ENCODE data around the gene PCP4.

Gene PCP4

GRCh38 chr21:39956586-39956985 is 89.3 kb downstream of the PCP4 start:
- Histone ChIP-seq H3K4me3 (ENCODE audit: low read depth in 1 of 2, low read length in 2 of 2) (no peak overlapping the region), H3K36me3 (ENCODE audit: insufficient read depth, low read length) (no peaks in the 10 kb centered on the region), H3K9me3 (ENCODE audit: low read length) (no peaks in the 10 kb centered on the region), H3K27ac (ENCODE audit: low read depth, low read length) (no peak overlapping the region), H3K4me1 (ENCODE audit: insufficient read depth, low read length) (peaks cover 8% of the 10 kb centered on the region), H3K27me3 (ENCODE audit: control insufficient read depth in 1 of 2, insufficient read depth in 2 of 2, low read length in 2 of 2) (no peaks in the 10 kb centered on the region), H3K9ac (ENCODE audit: low read length) (no peak overlapping the region)

GRCh38 chr21:39958731-39959130 is 91.5 kb downstream of the PCP4 start:
- no peaks in the 10 kb centered on the region for H3K27me3 ChIP-seq (ENCODE audit: control insufficient read depth in 1 of 2, insufficient read depth in 2 of 2, low read length in 2 of 2)
- H3K4me3 ChIP-seq (ENCODE audit: low read depth in 1 of 2, low read length in 2 of 2): no peak overlapping the region
- H3K9me3 ChIP-seq (ENCODE audit: low read length): no peaks in the 10 kb centered on the region
- peaks cover 8% of the 10 kb centered on the region for H3K4me1 ChIP-seq (ENCODE audit: insufficient read depth, low read length)
- H3K9ac ChIP-seq (ENCODE audit: low read length): no peak overlapping the region
- H3K27ac ChIP-seq (ENCODE audit: low read depth, low read length): no peak overlapping the region
- H3K36me3 ChIP-seq (ENCODE audit: insufficient read depth, low read length): no peaks in the 10 kb centered on the region

GRCh38 chr21:39961251-39961650 is 94.0 kb downstream of the PCP4 start:
- H3K36me3 ChIP-seq (ENCODE audit: insufficient read depth, low read length): no peaks in the 10 kb centered on the region
- H3K27ac ChIP-seq (ENCODE audit: low read depth, low read length): no peak overlapping the region
- H3K9me3 ChIP-seq (ENCODE audit: low read length): no peaks in the 10 kb centered on the region
- peaks cover 8% of the 10 kb centered on the region for H3K4me1 ChIP-seq (ENCODE audit: insufficient read depth, low read length)
- no peak overlapping the region for H3K9ac ChIP-seq (ENCODE audit: low read length)
- H3K4me3 ChIP-seq (ENCODE audit: low read depth in 1 of 2, low read length in 2 of 2): no peak overlapping the region
- H3K27me3 ChIP-seq (ENCODE audit: control insufficient read depth in 1 of 2, insufficient read depth in 2 of 2, low read length in 2 of 2): no peaks in the 10 kb centered on the region

- H3K4me3 ChIP-seq (ENCODE audit: low read depth in 1 of 2, low read length in 2 of 2): no peak overlapping the region
- no peak overlapping the region for H3K9ac ChIP-seq (ENCODE audit: low read length)
- no peaks in the 10 kb centered on the region for H3K9me3 ChIP-seq (ENCODE audit: low read length)
- no peaks in the 10 kb centered on the region for H3K36me3 ChIP-seq (ENCODE audit: insufficient read depth, low read length)
- no peak overlapping the region for H3K27ac ChIP-seq (ENCODE audit: low read depth, low read length)
- H3K27me3 ChIP-seq (ENCODE audit: control insufficient read depth in 1 of 2, insufficient read depth in 2 of 2, low read length in 2 of 2): no peaks in the 10 kb centered on the region
- H3K4me1 ChIP-seq (ENCODE audit: insufficient read depth, low read length): no peaks in the 10 kb centered on the region
Measured at GRCh38 chr21:39965026-39965425, 97.8 kb downstream of the PCP4 start.

- Histone ChIP-seq H3K27me3 (ENCODE audit: control insufficient read depth in 1 of 2, insufficient read depth in 2 of 2, low read length in 2 of 2) (no peaks in the 10 kb centered on the region), H3K4me3 (ENCODE audit: low read depth in 1 of 2, low read length in 2 of 2) (no peak overlapping the region), H3K9ac (ENCODE audit: low read length) (no peak overlapping the region), H3K4me1 (ENCODE audit: insufficient read depth, low read length) (no peaks in the 10 kb centered on the region), H3K9me3 (ENCODE audit: low read length) (no peaks in the 10 kb centered on the region), H3K36me3 (ENCODE audit: insufficient read depth, low read length) (no peaks in the 10 kb centered on the region), H3K27ac (ENCODE audit: low read depth, low read length) (no peak overlapping the region)
Measured at GRCh38 chr21:39966786-39967185, 99.5 kb downstream of the PCP4 start.

GRCh38 chr21:39968010-39968409 is 100.8 kb downstream of the PCP4 start:
- peaks cover 5% of the 10 kb centered on the region for H3K4me1 ChIP-seq (ENCODE audit: insufficient read depth, low read length)
- H3K27me3 ChIP-seq (ENCODE audit: control insufficient read depth in 1 of 2, insufficient read depth in 2 of 2, low read length in 2 of 2): no peaks in the 10 kb centered on the region
- no peak overlapping the region for H3K9ac ChIP-seq (ENCODE audit: low read length)
- H3K4me3 ChIP-seq (ENCODE audit: low read depth in 1 of 2, low read length in 2 of 2): no peak overlapping the region
- no peaks in the 10 kb centered on the region for H3K36me3 ChIP-seq (ENCODE audit: insufficient read depth, low read length)
- H3K9me3 ChIP-seq (ENCODE audit: low read length): no peaks in the 10 kb centered on the region
- H3K27ac ChIP-seq (ENCODE audit: low read depth, low read length): no peak overlapping the region

GRCh38 chr21:39969691-39970364 is 102.6 kb downstream of the PCP4 start:
- Histone ChIP-seq H3K9me3 (ENCODE audit: low read length) (no peaks in the 10 kb centered on the region), H3K4me1 (ENCODE audit: insufficient read depth, low read length) (peaks cover 5% of the 10 kb centered on the region), H3K27ac (ENCODE audit: low read depth, low read length) (no peak overlapping the region), H3K36me3 (ENCODE audit: insufficient read depth, low read length) (no peaks in the 10 kb centered on the region), H3K9ac (ENCODE audit: low read length) (no peak overlapping the region), H3K4me3 (ENCODE audit: low read depth in 1 of 2, low read length in 2 of 2) (no peak overlapping the region), H3K27me3 (ENCODE audit: control insufficient read depth in 1 of 2, insufficient read depth in 2 of 2, low read length in 2 of 2) (no peaks in the 10 kb centered on the region)

- Histone ChIP-seq H3K4me1 (ENCODE audit: insufficient read depth, low read length) (peaks cover 5% of the 10 kb centered on the region), H3K36me3 (ENCODE audit: insufficient read depth, low read length) (no peaks in the 10 kb centered on the region), H3K9ac (ENCODE audit: low read length) (no peak overlapping the region), H3K4me3 (ENCODE audit: low read depth in 1 of 2, low read length in 2 of 2) (no peak overlapping the region), H3K27me3 (ENCODE audit: control insufficient read depth in 1 of 2, insufficient read depth in 2 of 2, low read length in 2 of 2) (no peaks in the 10 kb centered on the region), H3K9me3 (ENCODE audit: low read length) (no peaks in the 10 kb centered on the region), H3K27ac (ENCODE audit: low read depth, low read length) (no peak overlapping the region)
Measured at GRCh38 chr21:39971956-39972355, 104.7 kb downstream of the PCP4 start.

- no peak overlapping the region for H3K27ac ChIP-seq (ENCODE audit: low read depth, low read length)
Measured at GRCh38 chr21:39972471-39972870, 105.2 kb downstream of the PCP4 start.

GRCh38 chr21:39972976-39973770 is 105.9 kb downstream of the PCP4 start:
- Histone ChIP-seq H3K27me3 (ENCODE audit: control insufficient read depth in 1 of 2, insufficient read depth in 2 of 2, low read length in 2 of 2) (no peaks in the 10 kb centered on the region), H3K9ac (ENCODE audit: low read length) (no peak overlapping the region), H3K4me1 (ENCODE audit: insufficient read depth, low read length) (peaks cover 5% of the 10 kb centered on the region), H3K36me3 (ENCODE audit: insufficient read depth, low read length) (no peaks in the 10 kb centered on the region), H3K4me3 (ENCODE audit: low read depth in 1 of 2, low read length in 2 of 2) (no peak overlapping the region), H3K27ac (ENCODE audit: low read depth, low read length) (no peak overlapping the region), H3K9me3 (ENCODE audit: low read length) (no peaks in the 10 kb centered on the region)

More at GRCh38 chr21:39972471-39972870, 105.2 kb downstream of the PCP4 start:
- Histone ChIP-seq H3K36me3 (ENCODE audit: insufficient read depth, low read length) (no peaks in the 10 kb centered on the region), H3K9me3 (ENCODE audit: low read length) (no peaks in the 10 kb centered on the region), H3K4me1 (ENCODE audit: insufficient read depth, low read length) (peaks cover 5% of the 10 kb centered on the region), H3K9ac (ENCODE audit: low read length) (no peak overlapping the region), H3K27me3 (ENCODE audit: control insufficient read depth in 1 of 2, insufficient read depth in 2 of 2, low read length in 2 of 2) (no peaks in the 10 kb centered on the region), H3K4me3 (ENCODE audit: low read depth in 1 of 2, low read length in 2 of 2) (no peak overlapping the region)

GRCh38 chr21:39976800-39977199 is 109.6 kb downstream of the PCP4 start:
- Histone ChIP-seq H3K9ac (ENCODE audit: low read length) (no peak overlapping the region), H3K4me3 (ENCODE audit: low read depth in 1 of 2, low read length in 2 of 2) (no peak overlapping the region), H3K9me3 (ENCODE audit: low read length) (no peaks in the 10 kb centered on the region), H3K4me1 (ENCODE audit: insufficient read depth, low read length) (peaks cover 5% of the 10 kb centered on the region), H3K36me3 (ENCODE audit: insufficient read depth, low read length) (no peaks in the 10 kb centered on the region), H3K27me3 (ENCODE audit: control insufficient read depth in 1 of 2, insufficient read depth in 2 of 2, low read length in 2 of 2) (no peaks in the 10 kb centered on the region), H3K27ac (ENCODE audit: low read depth, low read length) (no peak overlapping the region)
